Brain pericyte (primary cell): Measurements from ENCODE around the gene SCG3.

Experiments
- DNase-seq: peaks from one replicate; pipeline ENCODE4 v3.0.0-alpha.2; 2012; ENCODE audit warnings: low read depth, low spot score

SCG3 gene

DNA sequence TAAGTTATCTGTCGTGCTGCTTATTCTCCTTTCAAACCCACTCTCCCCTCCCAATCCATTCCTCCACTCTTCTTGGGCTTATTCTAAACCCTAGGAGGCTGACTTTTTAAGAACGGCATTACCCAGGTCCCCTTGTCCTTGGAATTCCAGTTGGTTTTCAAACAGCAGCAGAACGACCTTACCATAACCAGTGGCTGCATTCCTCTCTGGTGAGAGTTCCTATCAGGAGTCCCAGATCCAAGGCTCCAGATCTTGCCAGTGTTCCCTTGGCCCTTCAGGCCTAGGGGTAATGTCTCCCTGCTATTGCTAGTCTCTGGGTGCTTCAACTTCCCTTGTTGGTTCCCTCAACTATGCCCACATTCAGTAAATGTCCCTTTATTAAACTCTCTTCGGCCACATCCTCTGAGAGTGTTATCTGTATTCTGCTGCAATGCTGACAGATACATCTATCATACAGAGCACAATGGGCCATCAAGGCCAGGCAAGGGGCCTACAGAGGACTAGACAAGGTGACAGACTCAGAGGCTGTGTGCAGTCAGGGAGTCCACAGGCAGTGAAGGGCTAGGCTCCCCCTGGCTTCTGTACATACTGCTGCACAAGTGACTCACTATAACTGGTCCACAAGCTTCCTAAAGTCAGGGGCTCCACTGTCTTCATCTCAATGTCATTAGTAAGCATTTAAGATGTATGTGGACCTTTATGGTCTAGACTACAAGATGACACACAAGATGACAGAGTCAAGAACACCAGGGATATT, 46.0 kb downstream of the SCG3 start:
- no peak for DNase-seq

DNA sequence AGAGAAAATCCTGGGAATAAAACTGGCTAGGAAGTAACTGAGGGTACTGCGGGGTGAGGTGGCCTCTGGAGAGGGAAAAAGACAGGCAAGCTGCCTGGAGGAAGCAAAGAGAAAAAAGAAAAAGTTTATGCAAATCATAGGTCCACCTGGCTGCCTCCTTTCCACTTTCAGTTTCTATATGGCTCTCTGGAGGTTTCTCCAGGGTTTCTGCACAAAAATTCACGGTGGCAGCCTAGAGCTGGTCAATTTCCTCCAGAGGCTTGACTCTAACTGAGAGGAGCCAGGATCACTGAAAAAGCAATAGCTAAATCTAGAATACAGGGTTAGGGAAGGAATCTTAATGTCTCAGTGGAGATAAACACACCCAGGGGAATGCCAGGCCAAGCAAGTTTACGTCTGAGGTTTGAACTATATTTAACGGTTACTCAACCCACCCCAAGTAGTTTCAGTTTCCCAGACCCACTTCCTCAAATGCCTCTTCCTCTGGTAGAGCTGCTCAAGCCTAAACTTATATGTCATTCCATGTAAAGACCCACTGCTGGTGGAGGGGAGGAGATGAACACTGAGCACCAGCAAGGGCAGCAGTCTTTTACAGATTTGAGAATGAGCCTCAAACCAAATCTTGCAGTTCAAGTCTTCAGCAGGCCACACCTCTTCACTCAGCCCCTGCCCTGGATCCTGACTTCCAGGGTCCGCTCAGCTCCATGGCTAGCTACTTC, 50.4 kb downstream of the SCG3 start:
- no peak for DNase-seq

DNA sequence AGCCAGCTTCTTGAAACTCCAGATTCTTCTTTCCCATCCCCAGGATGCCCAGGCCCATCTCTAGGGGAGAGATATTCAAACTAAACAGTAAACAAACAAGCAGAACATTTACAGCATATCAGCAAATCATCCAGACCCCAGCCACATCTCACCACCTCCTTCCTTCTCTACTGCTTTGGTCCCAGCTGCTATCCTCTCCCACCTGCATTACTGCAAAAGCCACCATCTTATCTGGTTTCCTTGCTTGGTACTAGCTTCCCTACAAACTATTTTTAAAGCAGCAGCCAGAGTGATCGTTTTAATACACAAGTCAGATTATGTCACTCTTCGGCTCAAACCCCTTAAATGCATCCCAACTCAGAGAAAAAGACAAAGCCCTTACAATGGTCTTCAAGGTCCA, 51.3 kb downstream of the SCG3 start:
- no peak for DNase-seq

- no peak for DNase-seq
Observed at GRCh38 chr15:51735228-51736010, 54.1 kb downstream of the SCG3 start.

- DNase-seq, result no peak
Observed at GRCh38 chr15:51736069-51736468, 54.8 kb downstream of the SCG3 start.

DNA sequence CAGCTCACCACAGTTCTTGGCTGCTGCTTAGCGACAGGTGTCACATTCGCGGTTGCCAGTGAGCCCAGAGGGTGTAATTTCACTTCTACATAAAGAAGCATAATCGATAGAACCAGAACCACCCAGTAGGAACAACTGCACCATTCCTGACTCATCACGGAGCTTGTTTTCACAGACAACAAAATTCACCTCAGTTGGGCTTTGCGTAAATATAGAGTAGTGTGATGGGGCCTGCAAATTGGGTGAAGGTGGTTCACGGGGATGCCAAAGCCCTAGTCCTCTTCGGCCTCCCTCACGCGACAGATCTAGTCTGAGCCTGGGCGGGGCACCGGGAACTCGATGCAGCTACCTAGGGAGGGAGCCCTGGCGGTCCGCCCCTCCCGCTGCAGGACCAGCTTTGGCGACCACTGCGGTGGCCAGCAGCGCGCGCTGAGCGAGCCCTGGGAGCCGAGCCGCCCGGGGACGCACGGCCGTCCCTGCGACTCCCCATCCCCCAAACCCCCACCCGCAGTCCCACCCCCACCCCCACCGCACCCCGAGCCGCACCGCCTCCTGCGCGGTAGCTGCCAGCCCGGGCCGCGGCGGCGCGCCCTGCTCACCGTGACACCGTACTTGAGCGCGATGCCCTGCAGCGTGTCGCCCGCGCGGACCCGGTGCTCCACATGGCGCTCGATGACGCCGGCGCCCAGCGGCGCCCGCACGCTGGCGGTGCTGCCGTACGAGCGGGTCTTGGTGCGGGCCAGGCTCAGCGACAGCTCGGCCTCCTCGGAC, 55.6 kb downstream of the SCG3 start:
- DNase-seq, result no peak

GRCh38 chr15:51737522-51738305, 56.4 kb downstream of the SCG3 start, which contains the start of gene LYSMD2:
TSS of gene LYSMD2 (minus strand) at chr15:51737655. CDS start at chr15:51737622, 33 bp downstream.
- no peak for DNase-seq

DNA sequence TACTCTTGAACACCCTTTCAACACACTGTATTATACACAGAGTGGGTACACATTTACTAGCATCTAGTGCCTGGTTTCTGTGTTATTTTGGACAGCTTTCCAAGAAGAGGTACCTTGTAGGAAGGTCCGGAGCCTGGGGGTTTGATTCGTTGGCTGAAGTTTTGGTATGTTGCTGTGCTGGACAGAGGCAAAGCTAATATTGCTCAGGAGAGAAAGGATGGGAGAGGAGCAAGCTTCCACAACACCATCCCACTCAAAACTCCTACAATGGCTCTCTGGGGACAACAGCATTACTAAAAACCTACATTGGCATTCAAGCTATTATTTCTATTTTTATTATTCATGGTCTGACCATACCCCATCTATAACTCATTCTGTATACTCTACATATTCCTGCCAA, 57.2 kb downstream of the SCG3 start:
- no peak for DNase-seq

- DNase-seq, result no peak
Observed at GRCh38 chr15:51739061-51739712, 57.9 kb downstream of the SCG3 start.

DNA sequence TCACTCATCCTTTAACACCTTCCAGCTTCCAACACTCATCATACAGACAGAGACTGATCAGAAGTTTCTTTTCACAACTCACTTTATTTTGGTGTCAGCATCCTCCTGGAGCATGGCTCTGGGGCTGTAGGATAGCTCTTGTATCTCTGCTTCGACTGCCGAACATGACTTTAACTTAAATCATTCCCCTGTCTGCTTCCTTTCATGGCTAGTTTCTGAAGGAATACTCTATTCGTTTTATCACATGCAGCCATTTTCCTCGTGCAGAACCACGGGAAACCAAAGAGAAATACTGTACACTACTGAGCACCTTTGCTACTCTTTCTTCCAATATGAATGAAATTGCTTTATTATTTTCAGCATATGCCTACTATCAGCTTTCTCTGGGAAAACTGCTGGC, 68.0 kb downstream of the SCG3 start:
- DNase-seq, result no peak

GRCh38 chr15:51750186-51750585, 68.9 kb downstream of the SCG3 start:
- DNase-seq, result no peak

DNA sequence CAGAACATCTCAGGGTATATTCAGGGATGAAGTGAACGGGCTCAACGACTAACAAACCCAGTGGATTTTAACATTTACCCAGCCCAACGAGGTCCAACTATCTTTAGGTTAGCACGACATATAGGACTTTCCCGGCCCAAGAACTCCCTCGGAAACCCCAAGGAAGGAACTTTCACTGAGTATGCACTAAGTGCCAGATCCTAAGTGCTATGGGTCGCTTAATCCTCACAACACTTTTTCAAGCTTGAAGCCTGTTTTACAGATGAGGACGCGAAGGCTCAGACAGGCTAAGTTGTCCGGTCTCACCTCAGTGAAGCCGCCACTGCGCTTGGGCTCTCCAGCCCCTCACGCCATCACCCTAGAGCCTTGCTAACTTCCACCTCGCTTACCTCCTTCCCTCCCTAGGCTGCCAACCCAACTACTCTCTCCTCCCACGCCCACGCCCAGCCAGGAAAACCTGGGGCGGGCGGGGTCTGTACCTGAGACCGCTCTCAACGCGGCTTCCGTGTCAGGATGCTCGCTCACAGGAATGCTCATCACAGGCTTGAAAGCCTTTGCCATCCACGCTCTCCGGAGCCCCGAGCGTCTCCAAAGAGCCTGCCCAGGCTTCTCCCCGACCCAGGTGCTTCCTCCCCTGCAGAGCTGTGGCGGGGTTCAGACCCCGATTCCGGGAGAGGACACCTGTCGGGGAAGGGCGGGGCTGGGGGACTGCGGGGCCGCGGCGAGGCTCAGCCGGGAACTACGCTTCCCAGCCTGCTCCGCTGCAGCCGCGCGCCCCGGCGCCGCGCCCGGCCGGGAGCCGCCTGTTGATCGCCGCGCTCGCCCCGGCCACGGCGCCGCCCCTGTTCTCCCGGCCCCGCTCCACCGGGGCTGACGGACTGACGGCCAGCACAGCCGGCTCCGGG, 69.7 kb downstream of the SCG3 start, which contains the start of gene TMOD2:
Gene TMOD2 (plus strand): TSS at position 806 of the 905 bp plus-strand sequence. CDS start 14,845 bp downstream, outside the sequence.
- DNase-seq, result no peak

GRCh38 chr15:51751697-51752683, 70.7 kb downstream of the SCG3 start:
- no peak for DNase-seq

DNA sequence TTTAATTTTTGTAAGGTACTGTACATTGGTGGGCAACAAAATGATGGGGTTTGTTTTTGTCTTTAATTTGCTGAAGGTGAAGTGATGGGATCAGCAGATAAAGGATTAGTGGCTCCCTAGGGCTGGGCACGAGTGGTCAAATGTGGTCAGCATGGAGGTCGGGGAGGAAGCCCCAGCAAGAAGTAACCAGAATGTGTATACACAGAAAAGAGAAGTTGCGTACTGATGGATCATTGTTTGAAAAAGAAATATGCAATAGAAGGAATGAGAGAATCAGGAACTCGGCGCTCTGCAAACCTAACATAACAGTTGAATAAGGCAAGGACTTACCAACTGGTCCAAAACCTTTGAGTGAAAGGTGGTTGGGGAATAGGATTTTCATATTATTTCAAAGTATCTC, 71.6 kb downstream of the SCG3 start:
- DNase-seq, result no peak

DNA sequence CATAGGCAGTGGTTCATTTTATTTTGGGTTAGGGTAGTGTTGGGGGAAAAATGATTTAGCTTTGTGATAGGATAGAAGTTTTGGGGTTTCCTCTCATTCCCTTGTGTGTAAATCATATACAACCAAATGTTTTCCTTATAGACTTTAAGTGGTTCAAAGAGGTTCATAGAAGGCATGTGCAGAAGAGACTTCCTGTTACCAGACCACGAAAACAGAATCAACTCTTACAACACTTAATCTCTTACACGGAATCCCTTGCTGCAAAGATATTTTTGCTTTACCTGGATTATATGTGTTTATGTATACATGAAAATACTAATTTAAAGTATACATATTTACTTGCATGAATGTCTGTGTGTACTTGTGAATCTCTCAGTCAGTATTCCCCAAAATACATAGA, 73.0 kb downstream of the SCG3 start:
- DNase-seq, result no peak

GRCh38 chr15:51755790-51756189, 74.5 kb downstream of the SCG3 start:
- DNase-seq, result no peak

DNA sequence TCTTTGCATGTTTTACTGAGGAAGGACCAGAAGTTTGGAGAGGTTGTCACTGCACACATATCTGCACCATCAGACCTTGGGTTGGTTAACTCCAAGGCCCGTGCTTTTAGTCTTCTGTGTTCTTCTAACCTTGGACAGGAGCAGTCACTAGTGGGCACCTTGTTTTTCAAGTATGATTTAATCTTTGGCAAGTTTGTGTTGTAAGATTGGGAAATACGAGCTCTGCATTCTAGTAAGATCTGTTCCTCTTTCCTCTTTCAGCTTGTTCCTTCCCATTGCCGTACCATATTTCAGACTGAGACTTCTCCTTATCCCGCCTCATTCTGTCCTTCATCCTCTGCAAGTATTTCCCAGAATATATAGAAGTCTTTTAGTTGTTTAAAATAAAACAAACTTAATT, 75.2 kb downstream of the SCG3 start:
- no peak for DNase-seq

DNA sequence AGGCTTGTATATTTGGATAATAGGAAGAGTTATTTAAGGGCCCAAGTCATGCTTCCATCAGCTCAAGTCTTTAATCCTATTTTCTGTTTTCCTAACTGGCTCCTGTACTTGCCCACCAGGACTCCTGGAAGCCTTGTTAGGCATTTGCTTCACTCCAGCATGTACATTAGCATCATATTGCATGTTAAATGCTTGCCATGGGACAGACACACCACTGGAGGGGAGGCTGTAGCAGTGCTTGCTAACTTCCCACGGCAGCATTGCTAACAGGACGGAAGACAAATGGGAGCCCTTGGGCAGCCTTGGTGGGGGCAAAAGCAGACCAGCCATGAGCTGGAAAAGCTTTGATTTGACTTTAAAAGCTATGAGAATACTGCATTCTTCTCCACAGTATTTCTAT, 76.1 kb downstream of the SCG3 start:
- DNase-seq, result no peak
